ENCODE results near the gene NPIPB8.
"Not testable (repeated sequence)": the region's sequence is repeated elsewhere in the genome, so short reads cannot be mapped to it uniquely, and the experiment has no call there.

- TF ChIP-seq, protein P1, sequence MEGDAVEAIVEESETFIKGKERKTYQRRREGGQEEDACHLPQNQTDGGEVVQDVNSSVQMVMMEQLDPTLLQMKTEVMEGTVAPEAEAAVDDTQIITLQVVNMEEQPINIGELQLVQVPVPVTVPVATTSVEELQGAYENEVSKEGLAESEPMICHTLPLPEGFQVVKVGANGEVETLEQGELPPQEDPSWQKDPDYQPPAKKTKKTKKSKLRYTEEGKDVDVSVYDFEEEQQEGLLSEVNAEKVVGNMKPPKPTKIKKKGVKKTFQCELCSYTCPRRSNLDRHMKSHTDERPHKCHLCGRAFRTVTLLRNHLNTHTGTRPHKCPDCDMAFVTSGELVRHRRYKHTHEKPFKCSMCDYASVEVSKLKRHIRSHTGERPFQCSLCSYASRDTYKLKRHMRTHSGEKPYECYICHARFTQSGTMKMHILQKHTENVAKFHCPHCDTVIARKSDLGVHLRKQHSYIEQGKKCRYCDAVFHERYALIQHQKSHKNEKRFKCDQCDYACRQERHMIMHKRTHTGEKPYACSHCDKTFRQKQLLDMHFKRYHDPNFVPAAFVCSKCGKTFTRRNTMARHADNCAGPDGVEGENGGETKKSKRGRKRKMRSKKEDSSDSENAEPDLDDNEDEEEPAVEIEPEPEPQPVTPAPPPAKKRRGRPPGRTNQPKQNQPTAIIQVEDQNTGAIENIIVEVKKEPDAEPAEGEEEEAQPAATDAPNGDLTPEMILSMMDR (IDR thresholded peaks at IDR 0.05): not testable (repeated sequence)
- TF ChIP-seq POLR2A (IDR thresholded peaks at IDR 0.05): not testable (repeated sequence)
Measured at GRCh38 chr16:28688327-28688952, 50.6 kb downstream of the NPIPB8 start.
